Parathyroid adenoma (tissue), 2 donors: ENCODE results near the gene DLG1.
A peak's percentile ranks its signal among the peaks of the same experiment; 100 is the strongest.

Experiments used
- H2AFZ ChIP-seq: fragments of 300-600 bp; sonication (generic); one replicate; pipeline ENCODE4 v1.7.0; 2017; ENCODE audit warnings: antibody characterized with exemption, mild to moderate bottlenecking
- H3K27ac ChIP-seq: fragments of 300-600 bp; sonication (generic); one replicate; pipeline ENCODE4 v1.7.0; 2017
- H3K27me3 ChIP-seq: fragments of 300-600 bp; sonication (generic); one replicate; pipeline ENCODE4 v1.7.0; 2017; ENCODE audit warnings: low read length; ENCODE audit not compliant: control insufficient read depth, insufficient read depth
- H3K36me3 ChIP-seq: fragments of 300-600 bp; sonication (generic); one replicate; pipeline ENCODE4 v1.7.0; 2017; ENCODE audit warnings: low read length; ENCODE audit not compliant: control insufficient read depth, insufficient read depth
- H3K4me1 ChIP-seq: fragments of 300-600 bp; sonication (generic); one replicate; pipeline ENCODE4 v1.7.0; 2017; ENCODE audit warnings: control low read depth
- H3K4me2 ChIP-seq: fragments of 300-600 bp; sonication (generic); one replicate; pipeline ENCODE4 v1.7.0; 2017; ENCODE audit warnings: low read length
- H3K4me3 ChIP-seq: fragments of 300-600 bp; sonication (generic); one replicate; pipeline ENCODE4 v1.7.0; 2017; ENCODE audit warnings: low read depth, low read length
- H3K79me2 ChIP-seq: fragments of 300-600 bp; sonication (generic); one replicate; pipeline ENCODE4 v1.7.0; 2017; ENCODE audit warnings: control low read depth
- H3K9ac ChIP-seq: fragments of 300-600 bp; sonication (generic); one replicate; pipeline ENCODE4 v1.7.0; 2017; ENCODE audit warnings: mild to moderate bottlenecking
- H3K9me3 ChIP-seq: fragments of 300-600 bp; sonication (generic); one replicate; pipeline ENCODE4 v1.7.0; 2017; ENCODE audit warnings: low read length; ENCODE audit not compliant: control insufficient read depth
- CTCF ChIP-seq: fragments of 300-600 bp; sonication (generic); IDR thresholded peaks from one replicate; pipeline ENCODE4 v1.7.0; 2017; ENCODE audit warnings: antibody characterized with exemption, mild to moderate bottlenecking
- donor health status: primary hyperparathyroidism.

DLG1 gene

GRCh38 chr3:197295871-197296270 lies 2.5 kb downstream of the DLG1 start:
- Histone ChIP-seq H3K4me2 (peak overlapping the region; percentile 9), H3K4me3 (no peak overlapping the region), H3K9ac (no peak overlapping the region), H3K4me1 (peaks cover 4% of the 10 kb centered on the region), H3K27me3 (no peaks in the 10 kb centered on the region), H2AFZ (no peak overlapping the region), H3K79me2 (no peaks in the 10 kb centered on the region), H3K36me3 (no peaks in the 10 kb centered on the region), H3K27ac (no peak overlapping the region), H3K9me3 (no peaks in the 10 kb centered on the region)
- TF ChIP-seq CTCF, result no peak

DNA sequence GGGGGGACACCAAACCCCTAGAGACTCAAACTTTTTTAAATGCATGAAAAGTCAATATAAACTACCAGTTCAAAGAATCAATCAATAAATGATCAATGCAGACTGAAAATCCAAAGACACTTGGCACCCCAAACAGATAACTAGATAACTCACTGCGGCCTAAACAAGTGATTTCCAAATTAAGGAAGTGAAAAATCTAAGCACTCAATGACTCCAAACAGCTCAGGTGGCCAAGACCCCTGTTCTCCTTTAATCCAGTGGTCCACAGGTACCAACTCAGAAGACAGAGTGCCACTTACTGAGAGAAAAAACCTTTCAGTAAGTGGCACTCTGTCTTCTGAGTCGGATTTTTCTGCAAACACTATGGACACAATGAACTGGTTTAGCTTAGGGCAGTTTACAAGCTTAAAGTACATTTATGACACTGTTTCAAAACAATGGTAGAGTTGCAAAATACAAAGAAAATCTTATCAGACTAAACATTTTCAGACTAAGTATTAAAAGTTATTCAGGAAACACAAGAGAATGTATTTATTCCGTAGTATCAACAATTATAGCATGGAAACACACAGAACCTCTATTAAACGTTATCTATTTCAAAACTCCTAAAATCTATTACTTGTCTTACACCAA lies 4.7 kb downstream of the DLG1 start:
- H3K27ac ChIP-seq, result no peak overlapping the region
- no peak overlapping the region for H3K4me3 ChIP-seq
- no peaks in the 10 kb centered on the region for H3K27me3 ChIP-seq
- no peaks in the 10 kb centered on the region for H3K4me1 ChIP-seq
- no peak overlapping the region for H3K4me2 ChIP-seq
- H3K9me3 ChIP-seq, result no peaks in the 10 kb centered on the region
- no peak overlapping the region for H3K9ac ChIP-seq
- H2AFZ ChIP-seq, result no peak overlapping the region
- no peak for TF ChIP-seq CTCF
- H3K79me2 ChIP-seq, result no peaks in the 10 kb centered on the region
- H3K36me3 ChIP-seq, result no peaks in the 10 kb centered on the region

GRCh38 chr3:197292648-197293047 lies 5.8 kb downstream of the DLG1 start:
- Histone ChIP-seq H3K4me3 (no peak overlapping the region), H3K4me2 (no peak overlapping the region), H3K9ac (no peak overlapping the region), H3K9me3 (no peaks in the 10 kb centered on the region), H2AFZ (no peak overlapping the region), H3K36me3 (no peaks in the 10 kb centered on the region), H3K27ac (no peak overlapping the region), H3K27me3 (no peaks in the 10 kb centered on the region), H3K4me1 (no peaks in the 10 kb centered on the region), H3K79me2 (no peaks in the 10 kb centered on the region)
- no peak for TF ChIP-seq CTCF

- Histone ChIP-seq H3K9ac (no peak overlapping the region), H3K4me2 (no peak overlapping the region), H2AFZ (no peak overlapping the region), H3K79me2 (no peaks in the 10 kb centered on the region), H3K36me3 (no peaks in the 10 kb centered on the region), H3K27ac (no peak overlapping the region), H3K27me3 (no peaks in the 10 kb centered on the region), H3K4me3 (no peak overlapping the region), H3K9me3 (no peaks in the 10 kb centered on the region), H3K4me1 (no peaks in the 10 kb centered on the region)
- no peak for TF ChIP-seq CTCF
Measured at GRCh38 chr3:197292083-197292646, 6.2 kb downstream of the DLG1 start.

GRCh38 chr3:197289726-197290125 lies 8.7 kb downstream of the DLG1 start:
- Histone ChIP-seq H3K9ac (no peak overlapping the region), H2AFZ (no peak overlapping the region), H3K4me1 (no peaks in the 10 kb centered on the region), H3K4me3 (no peak overlapping the region), H3K9me3 (no peaks in the 10 kb centered on the region), H3K27ac (no peak overlapping the region), H3K79me2 (peaks cover 15% of the 10 kb centered on the region), H3K36me3 (no peaks in the 10 kb centered on the region), H3K4me2 (no peak overlapping the region), H3K27me3 (no peaks in the 10 kb centered on the region)
- TF ChIP-seq CTCF, result no peak
